Stimulated activated naive B cell treated with anti-CD40 and anti-IgM and Interleukin-4, amounts not matched to agents 10 μg/mL and 1 μg/mL and 100 μg/mL, for 72 hours (primary cell): ENCODE data around the gene PTPRC.

Source experiments
- ATAC-seq, 2 donors: fragments of 150-1000 bp; cut with Tn5 transposase; replicated peaks; 2 replicates each; pipeline ENCODE4 v1.10.0; 2021; ENCODE audit warnings: moderate library complexity in 1 of 2
- DNase-seq: peaks from one replicate; pipeline ENCODE4 v3.0.0; 2021
- H3K27ac Mint-ChIP-seq: one replicate; pipeline ENCODE4 v1.8.0; 2022; ENCODE audit warnings: mild to moderate bottlenecking, mixed read lengths
- H3K27me3 Mint-ChIP-seq, 2 donors: one replicate each; pipeline ENCODE4 v1.8.0; 2022; ENCODE audit warnings: mixed read lengths in 2 of 2
- H3K36me3 Mint-ChIP-seq, 2 donors: one replicate each; pipeline ENCODE4 v1.8.0; 2022; ENCODE audit warnings: mixed read lengths in 2 of 2, mild to moderate bottlenecking in 1 of 2
- H3K4me1 Mint-ChIP-seq, 2 donors: one replicate each; pipeline ENCODE4 v1.8.0; 2022; ENCODE audit warnings: mixed read lengths in 2 of 2, mild to moderate bottlenecking in 1 of 2
- H3K4me3 Mint-ChIP-seq, 2 donors: one replicate each; pipeline ENCODE4 v1.8.0; 2022; ENCODE audit warnings: mild to moderate bottlenecking in 2 of 2, mixed read lengths in 2 of 2, moderate library complexity in 1 of 2
- H3K9me3 Mint-ChIP-seq, 2 donors: one replicate each; pipeline ENCODE4 v1.8.0; 2022; ENCODE audit warnings: mixed read lengths in 2 of 2, mild to moderate bottlenecking in 1 of 2

PTPRC gene

GRCh38 chr1:198726455-198726854 lies 87.6 kb downstream of the PTPRC start:
- no peaks in the 10 kb centered on the region for H3K27me3 Mint-ChIP-seq
- H3K27ac Mint-ChIP-seq, result peak overlapping the region; percentile 14
- no peak for ATAC-seq
- H3K9me3 Mint-ChIP-seq, result no peaks in the 10 kb centered on the region
- no peak for DNase-seq
- H3K36me3 Mint-ChIP-seq, result peaks cover 36 to 50% of the 10 kb centered on the region in 2 donors
- H3K4me3 Mint-ChIP-seq, result no peak overlapping the region
- peaks cover 13 to 31% of the 10 kb centered on the region in 2 donors for H3K4me1 Mint-ChIP-seq

GRCh38 chr1:198729195-198729863 lies 90.5 kb downstream of the PTPRC start:
- Mint-ChIP-seq H3K27ac (peak overlapping the region; percentile 39), H3K27me3 (no peaks in the 10 kb centered on the region), H3K36me3 (peaks cover 36 to 56% of the 10 kb centered on the region in 2 donors), H3K9me3 (no peaks in the 10 kb centered on the region), H3K4me3 (no peak overlapping the region), H3K4me1 (peaks cover 16 to 42% of the 10 kb centered on the region in 2 donors)
- ATAC-seq (no peak), DNase-seq (no peak)

GRCh38 chr1:198730952-198731351 lies 92.1 kb downstream of the PTPRC start:
- Mint-ChIP-seq H3K9me3 (peaks cover 0 to 2% of the 10 kb centered on the region in 2 donors), H3K36me3 (peaks cover 25 to 46% of the 10 kb centered on the region in 2 donors), H3K4me1 (peaks cover 7 to 37% of the 10 kb centered on the region in 2 donors), H3K4me3 (no peak overlapping the region), H3K27ac (no peak overlapping the region), H3K27me3 (no peaks in the 10 kb centered on the region)
- ATAC-seq (no peak), DNase-seq (no peak)

- DNase-seq (no peak), ATAC-seq (peak; percentile 94 to 95)
- Mint-ChIP-seq H3K9me3 (peaks cover 0 to 3% of the 10 kb centered on the region in 2 donors), H3K27me3 (no peaks in the 10 kb centered on the region), H3K27ac (peak overlapping the region; percentile 37), H3K4me3 (peak overlapping the region in 1 of 2 donors; percentile 16), H3K4me1 (peaks cover 8 to 46% of the 10 kb centered on the region in 2 donors), H3K36me3 (peaks cover 40 to 60% of the 10 kb centered on the region in 2 donors)
Measured at GRCh38 chr1:198734323-198735008, 95.6 kb downstream of the PTPRC start.

GRCh38 chr1:198741744-198742143 lies 102.9 kb downstream of the PTPRC start:
- Mint-ChIP-seq H3K36me3 (peaks cover 34% of the 10 kb centered on the region in 2 donors), H3K27me3 (no peaks in the 10 kb centered on the region), H3K27ac (no peak overlapping the region), H3K9me3 (no peaks in the 10 kb centered on the region), H3K4me3 (no peak overlapping the region), H3K4me1 (peaks cover 2 to 8% of the 10 kb centered on the region in 2 donors)
- ATAC-seq, result no peak
- DNase-seq, result no peak

GRCh38 chr1:198747127-198747526 lies 108.3 kb downstream of the PTPRC start:
- peaks cover 23 to 25% of the 10 kb centered on the region in 2 donors for H3K36me3 Mint-ChIP-seq
- H3K27me3 Mint-ChIP-seq, result no peaks in the 10 kb centered on the region
- ATAC-seq, result no peak
- H3K4me1 Mint-ChIP-seq, result peaks cover 0 to 8% of the 10 kb centered on the region in 2 donors
- no peaks in the 10 kb centered on the region for H3K9me3 Mint-ChIP-seq
- H3K4me3 Mint-ChIP-seq, result no peak overlapping the region
- no peak overlapping the region for H3K27ac Mint-ChIP-seq
- DNase-seq, result no peak

- H3K27ac Mint-ChIP-seq, result no peak overlapping the region
- no peak for DNase-seq
- H3K4me1 Mint-ChIP-seq, result peaks cover 0 to 8% of the 10 kb centered on the region in 2 donors
- no peaks in the 10 kb centered on the region for H3K9me3 Mint-ChIP-seq
- no peak for ATAC-seq
- H3K27me3 Mint-ChIP-seq, result no peaks in the 10 kb centered on the region
- H3K36me3 Mint-ChIP-seq, result peaks cover 17 to 19% of the 10 kb centered on the region in 2 donors
- no peak overlapping the region for H3K4me3 Mint-ChIP-seq
Measured at GRCh38 chr1:198749279-198749678, 110.4 kb downstream of the PTPRC start.

- DNase-seq, result no peak
- H3K27me3 Mint-ChIP-seq, result no peaks in the 10 kb centered on the region
- no peak overlapping the region for H3K27ac Mint-ChIP-seq
- no peak overlapping the region for H3K4me3 Mint-ChIP-seq
- H3K4me1 Mint-ChIP-seq, result peaks cover 8 to 13% of the 10 kb centered on the region in 2 donors
- no peak for ATAC-seq
- H3K36me3 Mint-ChIP-seq, result peaks cover 22 to 26% of the 10 kb centered on the region in 2 donors
- H3K9me3 Mint-ChIP-seq, result no peaks in the 10 kb centered on the region
Measured at GRCh38 chr1:198750081-198750480, 111.2 kb downstream of the PTPRC start.

GRCh38 chr1:198751741-198752140 lies 112.9 kb downstream of the PTPRC start:
- H3K9me3 Mint-ChIP-seq, result no peaks in the 10 kb centered on the region
- H3K27me3 Mint-ChIP-seq, result no peaks in the 10 kb centered on the region
- ATAC-seq (no peak), DNase-seq (no peak)
- no peak overlapping the region for H3K4me3 Mint-ChIP-seq
- H3K27ac Mint-ChIP-seq, result peak overlapping the region; percentile 60
- peaks cover 18 to 21% of the 10 kb centered on the region in 2 donors for H3K4me1 Mint-ChIP-seq
- H3K36me3 Mint-ChIP-seq, result peaks cover 22 to 35% of the 10 kb centered on the region in 2 donors

- no peaks in the 10 kb centered on the region for H3K9me3 Mint-ChIP-seq
- peaks cover 21 to 35% of the 10 kb centered on the region in 2 donors for H3K36me3 Mint-ChIP-seq
- ATAC-seq (peak in 1 of 2 donors; percentile 25), DNase-seq (no peak)
- H3K27me3 Mint-ChIP-seq, result no peaks in the 10 kb centered on the region
- peak overlapping the region; percentile 82 for H3K27ac Mint-ChIP-seq
- H3K4me1 Mint-ChIP-seq, result peaks cover 18 to 21% of the 10 kb centered on the region in 2 donors
- no peak overlapping the region for H3K4me3 Mint-ChIP-seq
Measured at GRCh38 chr1:198754670-198755069, 115.8 kb downstream of the PTPRC start.

GRCh38 chr1:198755715-198756114 lies 116.9 kb downstream of the PTPRC start:
- Mint-ChIP-seq H3K27me3 (no peaks in the 10 kb centered on the region), H3K4me3 (no peak overlapping the region), H3K9me3 (no peaks in the 10 kb centered on the region), H3K27ac (peak overlapping the region; percentile 80), H3K4me1 (peaks cover 17 to 23% of the 10 kb centered on the region in 2 donors), H3K36me3 (peaks cover 19 to 38% of the 10 kb centered on the region in 2 donors)
- ATAC-seq (no peak), DNase-seq (no peak)

- peaks cover 12 to 36% of the 10 kb centered on the region in 2 donors for H3K36me3 Mint-ChIP-seq
- H3K27me3 Mint-ChIP-seq, result no peaks in the 10 kb centered on the region
- no peak overlapping the region for H3K4me3 Mint-ChIP-seq
- no peak overlapping the region for H3K27ac Mint-ChIP-seq
- H3K9me3 Mint-ChIP-seq, result peaks cover 4% of the 10 kb centered on the region in 2 donors
- DNase-seq (no peak), ATAC-seq (no peak)
- peaks cover 19 to 31% of the 10 kb centered on the region in 2 donors for H3K4me1 Mint-ChIP-seq
Measured at GRCh38 chr1:198756470-198756869, 117.6 kb downstream of the PTPRC start.

- Mint-ChIP-seq H3K4me1 (peaks cover 24 to 42% of the 10 kb centered on the region in 2 donors), H3K4me3 (peak overlapping the region in 1 of 2 donors; percentile 15), H3K27me3 (no peaks in the 10 kb centered on the region), H3K36me3 (peaks cover 2 to 12% of the 10 kb centered on the region in 2 donors), H3K27ac (peak overlapping the region; percentile 11), H3K9me3 (peaks cover 4% of the 10 kb centered on the region in 2 donors)
- DNase-seq, result no peak
- no peak for ATAC-seq
Measured at GRCh38 chr1:198761859-198762616, 123.2 kb downstream of the PTPRC start.

GRCh38 chr1:198763298-198763714 lies 124.5 kb downstream of the PTPRC start:
- H3K36me3 Mint-ChIP-seq, result peaks cover 0 to 12% of the 10 kb centered on the region in 2 donors
- no peak overlapping the region for H3K27ac Mint-ChIP-seq
- H3K4me1 Mint-ChIP-seq, result peaks cover 24 to 42% of the 10 kb centered on the region in 2 donors
- H3K4me3 Mint-ChIP-seq, result no peak overlapping the region
- ATAC-seq (peak in 1 of 2 donors; percentile 56), DNase-seq (no peak)
- peaks cover 4% of the 10 kb centered on the region in 2 donors for H3K9me3 Mint-ChIP-seq
- no peaks in the 10 kb centered on the region for H3K27me3 Mint-ChIP-seq
